HepG2 (cell line): Measurements from ENCODE around the gene DNAJB6. TPM values are rescaled to one million over a fixed set of nuclear protein-coding genes. Genes with fewer than 3 reads are reported as not detected.

Experiments used
- ATAC-seq: fragments of 200-7000 bp; cut with Tn5 transposase; 3 replicates; pipeline ENCODE4 v1.9.1; 2020; ENCODE audit warnings: mild to moderate bottlenecking, moderate library complexity
- BruUV-seq: library from RNA; stranded (reverse); fragments of 400-500 nt; replicated peaks from 2 replicates; lab custom pipeline; 2021; lab: Mats Ljungman, UMichigan
- CTCF ChIA-PET: fragments of 300-600 bp; formaldehyde crosslinking; extraction: SDS; loops from one replicate; lab custom pipeline; 2021; ENCODE audit warnings: low total read pairs, inconsistent platforms, low intra/inter-chr PET ratio; lab: Yijun Ruan, JAX
- POLR2A ChIA-PET: fragments of 350-600 bp; sonication (Branson Sonifier 250); formaldehyde crosslinking; loops from one replicate; lab custom pipeline; 2020; ENCODE audit warnings: antibody characterized with exemption, inconsistent platforms; lab: Yijun Ruan, JAX
- DNase-seq: peaks from one replicate; pipeline ENCODE4 v3.0.0-alpha.2; 2015; ENCODE audit warnings: low spot score
- FAIRE-seq: peaks from 3 replicates; lab custom pipeline; 2011; peaks lifted over from hg19 to GRCh38; lab: Jason Lieb, UNC
- H2AFZ ChIP-seq: one replicate; pipeline ENCODE4 v1.6.1; 2011; ENCODE audit warnings: low read length, inconsistent platforms
- H3K27ac ChIP-seq: fragments of 300-600 bp; 3 replicates; pipeline ENCODE4 v1.8.0; 2011; ENCODE audit warnings: mixed run types, mild to moderate bottlenecking, mixed read lengths, low read length, inconsistent platforms; ENCODE audit not compliant: insufficient read depth; ENCODE audit errors: extremely low read length
- H3K27me3 ChIP-seq, 2 experiments: fragments of 200-600 bp in 1 of 2; 2 replicates in 1 of 2; 3 replicates in 1 of 2; pipeline versions ENCODE4 v1.6.0 to v1.8.0; 2011; ENCODE audit warnings: low read length in 2 of 2, mild to moderate bottlenecking in 2 of 2, moderate library complexity in 2 of 2, inconsistent platforms in 1 of 2; ENCODE audit not compliant: insufficient read depth in 2 of 2, control insufficient read depth in 1 of 2
- H3K36me3 ChIP-seq, 2 experiments: fragments of 200-600 bp in 1 of 2; replicated peaks in 1 of 2; 2 replicates in 1 of 2; 3 replicates in 1 of 2; pipeline versions ENCODE4 v1.5.1 to v1.8.0; 2011; ENCODE audit warnings: low read length in 2 of 2, inconsistent platforms in 1 of 2; ENCODE audit not compliant: insufficient read depth in 2 of 2, control insufficient read depth in 1 of 2
- H3K4me1 ChIP-seq: 2 replicates; pipeline ENCODE4 v1.5.1; 2012; ENCODE audit warnings: low read length, inconsistent platforms; ENCODE audit not compliant: insufficient read depth
- H3K4me2 ChIP-seq: 2 replicates; pipeline ENCODE4 v1.6.0; 2011; ENCODE audit warnings: low read depth, low read length, inconsistent platforms
- H3K4me3 ChIP-seq, 3 experiments: fragments of 200-600 bp in 1 of 3; sonication (generic), shearing (Covaris generic) in 1 of 3; replicated peaks in 1 of 3; 2 replicates each; pipeline ENCODE4 v1.5.1; 2011 to 2016; ENCODE audit warnings: low read length in 3 of 3, inconsistent platforms in 2 of 3, low read depth in 2 of 3, mild to moderate bottlenecking in 2 of 3, control low read depth in 1 of 3, mixed read lengths in 1 of 3; ENCODE audit not compliant: insufficient read depth in 1 of 3
- H3K79me2 ChIP-seq: one replicate; pipeline ENCODE4 v1.6.1; 2011; ENCODE audit warnings: low read length, inconsistent platforms; ENCODE audit not compliant: insufficient read depth
- H3K9ac ChIP-seq: 2 replicates; pipeline ENCODE4 v1.6.0; 2011; ENCODE audit warnings: mild to moderate bottlenecking, low read depth, low read length, inconsistent platforms; ENCODE audit not compliant: insufficient read depth
- H3K9me3 ChIP-seq: 2 replicates; pipeline ENCODE4 v1.5.1; 2012; ENCODE audit warnings: mild to moderate bottlenecking, low read length
- H4K20me1 ChIP-seq: 2 replicates; pipeline ENCODE4 v1.6.0; 2011; ENCODE audit warnings: inconsistent platforms, mild to moderate bottlenecking, low read length, moderate library complexity; ENCODE audit not compliant: insufficient read depth
- CENPBD1 ChIP-seq: sonication (generic); formaldehyde crosslinking; IDR thresholded peaks from 2 replicates; pipeline ENCODE4 v1.8.0; 2022; ENCODE audit warnings: missing genetic modification reagents, low read depth, mild to moderate bottlenecking, borderline replicate concordance
- DMTF1 ChIP-seq: sonication (generic); formaldehyde crosslinking; IDR thresholded peaks from 2 replicates; pipeline ENCODE4 v1.4.0; 2020; ENCODE audit warnings: mild to moderate bottlenecking, missing genetic modification reagents
- ETS1 ChIP-seq: sonication (generic); formaldehyde crosslinking; IDR thresholded peaks from 2 replicates; pipeline ENCODE4 v1.4.0; 2020; ENCODE audit warnings: missing genetic modification reagents
- FOXC1 ChIP-seq: sonication (generic); formaldehyde crosslinking; IDR thresholded peaks from 2 replicates; pipeline ENCODE4 v1.8.0; 2022; ENCODE audit warnings: mild to moderate bottlenecking, missing genetic modification reagents, borderline replicate concordance
- GFI1 ChIP-seq: sonication (generic); formaldehyde crosslinking; IDR thresholded peaks from 2 replicates; pipeline ENCODE4 v1.5.0; 2020; ENCODE audit warnings: missing genetic modification reagents, mild to moderate bottlenecking, borderline replicate concordance
- HIVEP1 ChIP-seq: sonication (generic); formaldehyde crosslinking; IDR thresholded peaks from 2 replicates; pipeline ENCODE4 v1.4.0; 2020; ENCODE audit warnings: mild to moderate bottlenecking, missing genetic modification reagents
- HNRNPH1 ChIP-seq: fragments of 200-400 bp; formaldehyde crosslinking; optimal IDR thresholded peaks from 2 replicates; pipeline ENCODE3; 2017; ENCODE audit warnings: mild to moderate bottlenecking, low read depth, low read length
- MAZ ChIP-seq, 2 experiments: sonication (generic) in 1 of 2; formaldehyde crosslinking in 1 of 2; IDR thresholded peaks; 2 replicates each; pipeline versions ENCODE4 v1.5.0 to v1.6.1; 2012 to 2020; ENCODE audit warnings: low read depth in 2 of 2, mild to moderate bottlenecking in 2 of 2, borderline replicate concordance in 1 of 2, improper control_type of control experiment in 1 of 2, low read length in 1 of 2, missing genetic modification reagents in 1 of 2, moderate library complexity in 1 of 2
- PCBP1 ChIP-seq: fragments of 200-400 bp; formaldehyde crosslinking; IDR thresholded peaks from 2 replicates; pipeline ENCODE4 v1.6.1; 2017; ENCODE audit warnings: mild to moderate bottlenecking, low read depth, low read length, borderline replicate concordance
- SMAD9 ChIP-seq: sonication (generic); formaldehyde crosslinking; IDR thresholded peaks from 2 replicates; pipeline ENCODE4 v1.5.1; 2020; ENCODE audit warnings: mild to moderate bottlenecking, missing genetic modification reagents
- SP1 ChIP-seq, 2 experiments: fragments of 450-650 bp in 1 of 2; sonication (generic) in 1 of 2; formaldehyde crosslinking in 1 of 2; IDR thresholded peaks; 2 replicates each; pipeline versions ENCODE4 v1.4.0 to v1.6.1; 2016 to 2020; ENCODE audit warnings: missing genetic modification reagents in 1 of 2
- SYNCRIP ChIP-seq: fragments of 200-400 bp; formaldehyde crosslinking; IDR thresholded peaks from 2 replicates; pipeline ENCODE4 v1.6.1; 2018; ENCODE audit warnings: mild to moderate bottlenecking, low read depth, low read length; ENCODE audit not compliant: insufficient read depth
- ZMYM3 ChIP-seq: sonication (generic); formaldehyde crosslinking; IDR thresholded peaks from 2 replicates; pipeline ENCODE4 v1.5.1; 2020; ENCODE audit warnings: mild to moderate bottlenecking, missing genetic modification reagents
- ZNF282 ChIP-seq: fragments of 450-650 bp; IDR thresholded peaks from 2 replicates; pipeline ENCODE4 v1.6.1; 2018; ENCODE audit not compliant: partially characterized antibody
- ZNF543 ChIP-seq: sonication (generic); formaldehyde crosslinking; IDR thresholded peaks from 2 replicates; pipeline ENCODE4 v1.4.0; 2020; ENCODE audit warnings: mild to moderate bottlenecking, missing genetic modification reagents
- ZNF567 ChIP-seq: sonication (generic); formaldehyde crosslinking; IDR thresholded peaks from 2 replicates; pipeline ENCODE4 v1.8.1; 2023; ENCODE audit warnings: mild to moderate bottlenecking, missing genetic modification reagents, borderline replicate concordance
- ZNF704 ChIP-seq: sonication (generic); formaldehyde crosslinking; IDR thresholded peaks from 2 replicates; pipeline ENCODE4 v1.8.1; 2023; ENCODE audit warnings: mild to moderate bottlenecking, inconsistent platforms, moderate library complexity, missing genetic modification reagents, borderline replicate concordance
- ZNF83 ChIP-seq: sonication (generic); formaldehyde crosslinking; IDR thresholded peaks from 2 replicates; pipeline ENCODE4 v1.4.0; 2020; ENCODE audit warnings: missing genetic modification reagents, mild to moderate bottlenecking, borderline replicate concordance
- ZNF891 ChIP-seq: sonication (generic); formaldehyde crosslinking; IDR thresholded peaks from 2 replicates; pipeline ENCODE4 v1.5.0; 2020; ENCODE audit warnings: mild to moderate bottlenecking, missing genetic modification reagents
- WGBS: methylation state at CpG from one replicate; pipeline ENCODE4 v1.1.6; 2017; ENCODE audit warnings: low lambda C conversion rate; 5-methylcytosine and 5-hydroxymethylcytosine counted together
- in situ Hi-C: cut with HindIII; loops from 2 replicates; pipeline ENCODE4 v1.10.0; 2017; ENCODE audit warnings: low pct_unique_long_range_greater_than_20kb; ENCODE audit not compliant: extremely low pct_ligation_motif_present
- intact Hi-C: fragments of 100-400 bp; cut with micrococcal nuclease; formaldehyde crosslinking; loops from one replicate; pipeline ENCODE4 v1.10.0; 2022; ENCODE audit not compliant: unreplicated experiment
- polyA plus RNA-seq, 8 experiments: library from polyadenylated mRNA; depleted of rRNA in 3 of 8; stranded (reverse) in 7 of 8; unstranded in 1 of 8; fragments of >200 nt; fragmentation: Illumina TruSeq in 4 of 8; extraction: Trizol in 4 of 8; gene quantifications; 2 replicates each; pipeline versions ENCODE4 v1.2.1 to v1.2.3, GENCODE V29; 2011 to 2016; ENCODE audit warnings: low read depth in 4 of 8, missing spikeins in 1 of 8, mixed read lengths in 1 of 8; ENCODE audit not compliant: insufficient read depth in 1 of 8
- total RNA-seq, 5 experiments: library from RNA; depleted of rRNA; stranded (reverse); fragments of >200 nt; fragmentation: Illumina TruSeq; extraction: Trizol; gene quantifications; 2 replicates each; pipeline ENCODE4 v1.2.3, GENCODE V29; 2016; ENCODE audit warnings: low read depth in 1 of 5

Gene DNAJB6
- total and polyA plus RNA-seq, 2 of the 13 experiments (the other 11 are each of a cell fraction or from before 2014, with no cell fraction given) = 29.9 to 53.9 TPM

- H3K4me2 ChIP-seq = no peak overlapping the region
- H2AFZ ChIP-seq = no peak overlapping the region
- H4K20me1 ChIP-seq = 0 out of 2 replicates have a peak, but pooled peaks cover 2% of the 10 kb centered on the region
- intact Hi-C loops (no loop called here), in situ Hi-C loops (no loop called here)
- ATAC-seq = no peak
- ChIA-PET CTCF (no interaction called here), POLR2A (no interaction called here)
- H3K4me1 ChIP-seq = no peaks in the 10 kb centered on the region
- no peak overlapping the region for H3K9ac ChIP-seq
- no TSS peak for BruUV-seq
- H3K27ac ChIP-seq = no peak overlapping the region
- no peak overlapping the region for H3K4me3 ChIP-seq
- peaks cover 2 to 21% of the 10 kb centered on the region in 2 experiments for H3K27me3 ChIP-seq
- no peaks in the 10 kb centered on the region for H3K9me3 ChIP-seq
- no peaks in the 10 kb centered on the region for H3K79me2 ChIP-seq
- H3K36me3 ChIP-seq = no peaks in the 10 kb centered on the region
- WGBS = 30% methylated on average over 2 of the region's 29 CpGs
- DNase-seq = no peak
- no peak for FAIRE-seq
- TF ChIP-seq ZNF282 (no peak), ZNF543 (CRISPR knock-in tag) (no peak), SP1 (IDR thresholded peaks at IDR 0.05) (no peak), SP1 (CRISPR knock-in tag; IDR thresholded peaks at IDR 0.05) (no peak), MAZ (IDR thresholded peaks at IDR 0.05; ENCODE audit: borderline replicate concordance, low read depth, low read length) (no peak), MAZ (CRISPR knock-in tag; IDR thresholded peaks at IDR 0.05; ENCODE audit: low read depth) (no peak), ZMYM3 (CRISPR knock-in tag) (no peak), HNRNPH1 (no peak), ZNF83 (CRISPR knock-in tag) (no peak), HIVEP1 (CRISPR knock-in tag) (no peak), PCBP1 (no peak), SYNCRIP (no peak), GFI1 (no peak), ZNF891 (CRISPR knock-in tag) (no peak), DMTF1 (no peak), ETS1 (CRISPR knock-in tag) (no peak), SMAD9 (CRISPR knock-in tag) (no peak), CENPBD1 (CRISPR knock-in tag) (no peak), FOXC1 (CRISPR knock-in tag) (no peak), ZNF567 (CRISPR knock-in tag) (no peak), ZNF704 (CRISPR knock-in tag) (no peak)
Measured at GRCh38 chr7:157431173-157431950, 94.6 kb downstream of the DNAJB6 start.
